ENCODE measurements around the gene SPEG.

GRCh38 chr2:219416235-219416602, 18.4 kb upstream of the SPEG start:
- TF ChIP-seq CTCF (IDR thresholded peaks at IDR 0.05) (no peak), POLR2A (IDR thresholded peaks at IDR 0.05) (no peak), EP300 (IDR thresholded peaks at IDR 0.05) (no peak), POLR2AphosphoS5 (IDR thresholded peaks at IDR 0.05) (no peak)

Data from sigmoid colon (tissue), 4 donors.